T-helper 2 cell treated with Interferon-gamma antibody and Interleukin-4, amounts not matched to agents 5 μg/mL and 100 μg/mL, for 36 hours (primary cell): ENCODE measurements around the gene MAPKAPK5.
A peak's percentile ranks its signal among the peaks of the same experiment; 100 is the strongest.

ENCODE experiments used
- DNase-seq: peaks from one replicate; pipeline ENCODE4 v3.0.0; 2021; ENCODE audit warnings: low spot score
- H3K27ac Mint-ChIP-seq: one replicate; pipeline ENCODE4 v1.8.0; 2021; ENCODE audit warnings: mild to moderate bottlenecking, mixed read lengths
- H3K27me3 Mint-ChIP-seq: one replicate; pipeline ENCODE4 v1.8.0; 2021; ENCODE audit warnings: low read depth, mixed read lengths
- H3K36me3 Mint-ChIP-seq: one replicate; pipeline ENCODE4 v1.8.0; 2021; ENCODE audit warnings: low read depth, mixed read lengths
- H3K4me1 Mint-ChIP-seq: one replicate; pipeline ENCODE4 v1.8.0; 2021; ENCODE audit warnings: low read depth, mixed read lengths
- H3K4me3 Mint-ChIP-seq: one replicate; pipeline ENCODE4 v1.8.0; 2022; ENCODE audit warnings: mild to moderate bottlenecking, moderate library complexity, mixed read lengths
- H3K9me3 Mint-ChIP-seq: one replicate; pipeline ENCODE4 v1.8.0; 2021; ENCODE audit warnings: mixed read lengths

MAPKAPK5 gene

DNA sequence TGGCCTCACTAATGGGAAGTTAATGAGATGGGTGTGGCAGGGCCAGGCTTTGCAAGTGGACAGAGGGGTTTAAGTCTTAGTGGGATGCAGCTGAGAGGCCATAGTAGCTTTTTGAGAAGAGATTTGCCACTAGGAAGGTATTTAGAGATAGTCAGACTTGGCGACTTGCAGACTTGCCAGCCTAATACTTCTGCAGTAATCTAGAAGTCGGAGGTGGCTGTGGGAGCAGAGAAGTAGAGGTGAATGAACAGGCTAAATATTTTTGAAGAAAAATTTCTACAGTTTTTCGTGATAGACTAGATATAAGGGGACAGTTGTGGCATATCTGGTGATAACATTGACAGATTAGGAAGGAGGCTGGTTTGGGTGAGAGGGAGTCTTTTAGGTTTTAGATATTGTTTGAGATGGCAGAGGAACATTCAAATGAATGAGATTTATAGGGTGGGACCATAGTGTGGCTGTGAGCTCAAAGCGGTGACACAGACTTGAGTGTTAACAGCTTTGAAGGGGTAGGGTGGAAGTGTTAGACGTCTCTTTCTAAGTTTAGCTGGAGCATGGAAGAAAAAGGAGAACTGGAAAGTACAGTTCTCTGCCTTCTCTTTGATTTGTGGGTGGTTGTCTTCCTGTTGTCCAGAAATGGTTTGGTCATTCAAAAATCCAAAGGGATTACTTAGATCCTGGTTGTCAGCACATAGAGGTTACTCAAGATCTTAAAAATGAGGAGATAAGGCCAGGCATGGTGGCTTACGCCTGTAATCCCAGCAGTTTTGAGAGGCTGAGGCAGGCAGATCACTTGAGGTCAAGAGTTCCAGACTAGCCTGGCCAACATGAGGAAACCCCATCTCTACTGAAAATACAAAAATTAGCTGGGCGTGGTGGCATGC lies 44.9 kb downstream of the MAPKAPK5 start:
- H3K27ac Mint-ChIP-seq = peak overlapping the region; percentile 8
- H3K4me1 Mint-ChIP-seq = no peaks in the 10 kb centered on the region
- DNase-seq = no peak
- H3K4me3 Mint-ChIP-seq = no peak overlapping the region
- no peaks in the 10 kb centered on the region for H3K9me3 Mint-ChIP-seq
- peaks cover 66% of the 10 kb centered on the region for H3K36me3 Mint-ChIP-seq
- no peaks in the 10 kb centered on the region for H3K27me3 Mint-ChIP-seq

DNA sequence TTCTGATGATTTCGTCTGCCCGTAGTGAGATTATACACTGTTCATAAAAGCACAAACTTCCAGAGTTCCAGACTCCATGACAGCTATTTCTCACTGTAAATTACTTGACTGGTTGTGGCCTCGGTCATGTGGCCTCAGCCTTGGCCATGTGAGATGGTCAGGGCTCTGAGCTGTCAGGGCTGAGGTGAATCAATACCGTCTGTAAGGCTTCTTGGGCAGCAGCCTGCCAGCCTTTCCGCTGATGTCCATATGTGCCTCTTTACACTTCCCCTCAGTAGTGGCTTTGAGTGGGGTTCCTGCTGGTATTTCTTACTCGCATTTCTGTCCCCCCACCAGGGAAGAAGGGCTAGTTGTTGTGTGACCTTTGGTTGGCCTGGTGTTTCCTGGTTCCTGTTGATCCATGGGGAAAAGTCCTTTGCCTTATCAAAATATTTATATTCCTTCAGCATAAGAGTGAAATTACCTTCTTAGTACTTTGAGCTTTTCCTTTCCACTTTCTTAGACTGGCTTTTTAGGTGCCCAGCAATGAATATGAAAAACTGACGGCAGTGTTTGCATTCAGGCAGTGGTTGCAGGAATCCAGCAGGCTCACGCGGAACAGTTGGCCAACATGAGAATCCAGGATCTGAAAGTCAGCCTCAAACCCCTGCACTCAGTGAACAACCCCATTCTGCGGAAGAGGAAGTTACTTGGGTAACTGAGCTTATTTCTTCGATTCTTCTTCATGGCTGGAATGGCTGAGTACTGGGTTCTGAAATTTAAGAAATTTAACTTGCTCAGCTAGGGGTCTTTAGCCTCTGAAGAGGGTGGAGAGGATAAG lies 46.1 kb downstream of the MAPKAPK5 start:
- Mint-ChIP-seq H3K9me3 (no peaks in the 10 kb centered on the region), H3K27me3 (no peaks in the 10 kb centered on the region), H3K4me1 (no peaks in the 10 kb centered on the region), H3K27ac (no peak overlapping the region), H3K36me3 (peaks cover 69% of the 10 kb centered on the region), H3K4me3 (no peak overlapping the region)
- no peak for DNase-seq

DNA sequence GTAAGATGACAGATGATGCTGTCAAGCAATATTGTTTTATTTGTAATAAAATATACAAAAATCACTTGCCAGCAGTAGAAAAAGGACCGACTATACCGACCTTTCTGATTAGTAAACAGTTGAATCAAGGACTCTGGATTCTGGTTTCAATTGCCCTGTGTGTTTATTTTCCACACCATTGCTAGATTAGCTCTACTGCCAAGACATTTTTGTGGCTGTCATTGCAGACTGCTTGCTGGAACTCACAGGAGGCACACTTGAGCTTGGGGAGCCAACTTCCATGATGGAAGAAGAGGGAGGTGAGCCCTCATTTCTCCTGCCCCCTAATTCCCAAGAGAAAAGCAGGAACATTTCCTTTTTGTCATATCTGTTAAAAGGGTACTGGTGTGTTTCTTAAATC lies 51.3 kb downstream of the MAPKAPK5 start:
- Mint-ChIP-seq H3K4me1 (no peaks in the 10 kb centered on the region), H3K9me3 (no peaks in the 10 kb centered on the region), H3K4me3 (no peak overlapping the region), H3K27ac (no peak overlapping the region), H3K27me3 (no peaks in the 10 kb centered on the region), H3K36me3 (peaks cover 46% of the 10 kb centered on the region)
- no peak for DNase-seq

DNA sequence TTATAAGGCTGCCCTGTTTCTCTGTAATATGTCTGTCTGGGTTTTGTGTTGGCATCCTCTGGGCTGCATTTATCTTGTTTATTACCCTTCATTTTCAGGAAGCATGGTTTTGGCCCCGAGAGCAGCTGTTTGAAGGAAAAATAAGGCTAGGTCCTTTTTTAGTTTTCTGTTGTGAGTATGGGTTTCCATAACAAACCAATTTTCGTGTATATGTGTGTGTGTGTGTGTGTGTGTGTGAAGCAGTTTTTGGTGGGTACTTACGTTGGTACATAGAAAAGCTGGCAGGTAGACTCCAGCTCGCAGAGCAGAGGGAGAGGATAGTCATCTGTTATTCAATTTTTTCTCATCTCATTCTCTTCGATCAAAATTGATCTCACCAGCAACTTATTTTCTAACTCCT lies 52.5 kb downstream of the MAPKAPK5 start:
- Mint-ChIP-seq H3K27ac (no peak overlapping the region), H3K36me3 (peaks cover 41% of the 10 kb centered on the region), H3K4me3 (no peak overlapping the region), H3K4me1 (no peaks in the 10 kb centered on the region), H3K9me3 (no peaks in the 10 kb centered on the region), H3K27me3 (no peaks in the 10 kb centered on the region)
- DNase-seq = no peak

DNA sequence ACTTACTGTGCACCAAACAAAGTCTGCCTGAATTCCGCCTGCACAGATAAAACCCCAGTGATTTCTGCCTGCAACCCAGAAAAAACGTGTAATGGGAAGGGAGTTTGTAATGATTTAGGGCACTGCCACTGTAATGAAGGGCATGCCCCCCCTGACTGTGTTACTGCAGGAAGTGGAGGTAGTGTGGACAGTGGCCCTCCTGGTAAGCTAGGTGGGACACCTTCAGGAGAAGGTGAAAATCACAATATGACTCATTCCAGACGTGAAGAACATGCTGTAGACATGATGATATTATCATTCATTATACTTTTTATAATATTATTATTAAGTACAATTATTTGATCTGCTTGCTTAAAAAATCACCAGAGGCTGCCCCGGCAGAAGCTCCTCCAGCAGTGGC lies 59.2 kb downstream of the MAPKAPK5 start:
- H3K36me3 Mint-ChIP-seq = peaks cover 33% of the 10 kb centered on the region
- H3K4me3 Mint-ChIP-seq = no peak overlapping the region
- H3K4me1 Mint-ChIP-seq = no peaks in the 10 kb centered on the region
- no peak overlapping the region for H3K27ac Mint-ChIP-seq
- peaks cover 4% of the 10 kb centered on the region for H3K9me3 Mint-ChIP-seq
- no peaks in the 10 kb centered on the region for H3K27me3 Mint-ChIP-seq
- no peak for DNase-seq

DNA sequence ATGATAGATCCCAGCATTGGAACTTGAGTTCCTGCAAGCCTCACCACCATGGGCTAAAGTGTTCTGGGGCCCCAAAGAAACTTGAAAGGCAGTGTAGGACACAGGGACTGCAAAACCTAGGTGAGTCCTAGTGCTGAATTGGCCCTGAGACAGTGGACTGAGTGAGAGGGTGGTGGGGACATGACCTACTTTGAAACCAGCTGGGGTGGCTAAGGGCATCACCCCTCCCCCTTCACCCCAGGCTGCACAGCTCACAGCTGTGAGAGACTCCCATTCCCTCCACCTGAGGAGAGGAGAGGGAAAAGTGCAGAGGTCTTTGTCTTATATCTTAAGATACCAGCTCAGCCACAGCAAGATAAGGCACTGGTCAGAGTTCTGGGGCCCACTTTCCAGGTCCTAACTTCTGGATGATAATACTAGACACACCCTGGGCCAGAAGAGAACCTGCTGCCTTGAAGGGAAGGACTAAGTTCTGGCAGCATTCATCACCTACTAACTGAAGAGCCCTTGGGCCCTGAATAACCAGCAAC lies 62.5 kb downstream of the MAPKAPK5 start:
- no peak overlapping the region for H3K27ac Mint-ChIP-seq
- no peaks in the 10 kb centered on the region for H3K27me3 Mint-ChIP-seq
- H3K9me3 Mint-ChIP-seq = peaks cover 25% of the 10 kb centered on the region
- DNase-seq = no peak
- no peak overlapping the region for H3K4me3 Mint-ChIP-seq
- no peaks in the 10 kb centered on the region for H3K4me1 Mint-ChIP-seq
- peaks cover 46% of the 10 kb centered on the region for H3K36me3 Mint-ChIP-seq

DNA sequence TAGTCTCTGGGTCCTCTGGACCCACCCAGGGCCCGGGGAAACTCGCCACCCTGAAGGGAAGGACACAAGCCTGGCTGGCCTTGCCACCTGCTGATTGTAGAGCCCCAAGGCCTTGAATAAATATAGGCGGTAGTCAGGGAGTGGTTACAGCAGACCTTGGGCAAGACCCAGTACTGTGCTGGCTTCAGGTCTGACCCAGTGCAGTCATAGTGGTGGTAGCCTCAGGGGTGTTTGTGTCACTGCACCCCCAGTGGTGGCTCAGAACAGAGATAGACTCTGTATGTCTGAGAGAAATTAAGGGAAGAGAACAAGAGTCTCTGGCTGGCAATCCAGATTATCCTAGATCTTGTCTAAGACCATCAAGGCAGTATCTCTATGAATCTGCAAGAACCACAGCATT lies 63.5 kb downstream of the MAPKAPK5 start:
- Mint-ChIP-seq H3K4me3 (no peak overlapping the region), H3K36me3 (peaks cover 41% of the 10 kb centered on the region), H3K27me3 (no peaks in the 10 kb centered on the region), H3K9me3 (peaks cover 25% of the 10 kb centered on the region), H3K27ac (no peak overlapping the region), H3K4me1 (no peaks in the 10 kb centered on the region)
- DNase-seq = no peak

DNA sequence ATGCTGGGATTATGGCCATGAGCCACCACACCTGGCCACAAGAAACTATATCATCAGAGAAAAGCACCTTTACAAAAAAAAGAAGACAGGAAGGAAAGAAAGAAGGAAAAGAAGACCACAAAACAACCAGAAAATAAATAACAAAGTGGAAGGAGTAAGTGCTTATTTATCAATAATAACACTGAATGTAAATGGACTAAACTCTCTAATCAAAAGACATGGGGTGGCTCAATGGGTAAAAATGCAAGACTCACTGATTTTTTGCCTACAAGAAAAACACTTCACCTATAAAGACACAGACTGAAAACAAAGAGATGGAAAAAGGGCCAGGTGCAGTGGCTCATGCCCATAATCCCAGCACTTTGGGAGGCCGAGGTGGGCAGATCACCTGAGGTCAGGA lies 65.7 kb downstream of the MAPKAPK5 start:
- peaks cover 38% of the 10 kb centered on the region for H3K36me3 Mint-ChIP-seq

DNA sequence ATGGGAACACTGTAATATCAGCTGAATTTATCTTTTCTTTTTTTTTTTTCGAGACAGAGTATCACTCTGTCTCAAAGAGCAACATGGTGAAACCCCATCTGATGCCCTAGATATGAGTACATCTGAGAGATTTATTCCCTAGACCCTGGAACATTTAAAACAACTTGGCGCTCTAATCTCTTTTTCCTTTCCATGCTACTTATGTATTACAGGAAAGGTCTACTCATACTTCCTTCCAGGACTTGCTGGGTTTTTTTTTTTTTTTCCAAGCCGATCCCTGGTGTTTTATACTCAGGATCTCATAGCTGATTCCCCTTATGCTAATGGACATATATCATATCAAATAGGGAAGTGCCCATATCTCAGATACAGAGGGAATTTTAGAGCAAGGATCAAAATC lies 83.1 kb downstream of the MAPKAPK5 start:
- H3K4me3 Mint-ChIP-seq = no peak overlapping the region
- no peaks in the 10 kb centered on the region for H3K9me3 Mint-ChIP-seq
- no peaks in the 10 kb centered on the region for H3K27me3 Mint-ChIP-seq
- H3K4me1 Mint-ChIP-seq = no peaks in the 10 kb centered on the region
- no peak overlapping the region for H3K27ac Mint-ChIP-seq
- no peaks in the 10 kb centered on the region for H3K36me3 Mint-ChIP-seq
- no peak for DNase-seq

More for the DNA sequence above, 65.7 kb downstream of the MAPKAPK5 start:
- Mint-ChIP-seq H3K4me3 (no peak overlapping the region), H3K4me1 (no peaks in the 10 kb centered on the region), H3K27ac (no peak overlapping the region), H3K27me3 (no peaks in the 10 kb centered on the region), H3K9me3 (peaks cover 25% of the 10 kb centered on the region)
- DNase-seq = no peak

DNA sequence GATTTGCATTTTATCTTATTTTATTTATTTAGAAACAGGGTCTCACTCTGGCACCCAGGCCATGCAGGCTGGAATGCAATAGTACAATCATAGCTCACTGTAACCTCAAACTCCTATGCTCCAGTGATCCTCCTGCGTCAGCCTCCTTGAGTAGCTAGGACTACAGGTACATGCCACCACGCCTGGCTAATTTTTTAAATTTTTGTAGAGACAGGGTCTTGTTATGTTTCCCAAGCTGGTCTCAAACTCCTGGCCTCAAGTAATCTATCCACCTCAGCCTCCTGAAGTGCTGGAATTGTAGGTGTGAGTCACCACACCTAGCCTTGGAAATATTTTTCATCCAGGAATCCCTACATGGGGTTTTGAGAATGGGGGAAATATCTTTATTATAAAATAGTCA lies 84.6 kb downstream of the MAPKAPK5 start:
- Mint-ChIP-seq H3K27me3 (no peaks in the 10 kb centered on the region), H3K4me3 (no peak overlapping the region), H3K36me3 (no peaks in the 10 kb centered on the region), H3K9me3 (no peaks in the 10 kb centered on the region), H3K4me1 (no peaks in the 10 kb centered on the region), H3K27ac (no peak overlapping the region)
- DNase-seq = no peak

DNA sequence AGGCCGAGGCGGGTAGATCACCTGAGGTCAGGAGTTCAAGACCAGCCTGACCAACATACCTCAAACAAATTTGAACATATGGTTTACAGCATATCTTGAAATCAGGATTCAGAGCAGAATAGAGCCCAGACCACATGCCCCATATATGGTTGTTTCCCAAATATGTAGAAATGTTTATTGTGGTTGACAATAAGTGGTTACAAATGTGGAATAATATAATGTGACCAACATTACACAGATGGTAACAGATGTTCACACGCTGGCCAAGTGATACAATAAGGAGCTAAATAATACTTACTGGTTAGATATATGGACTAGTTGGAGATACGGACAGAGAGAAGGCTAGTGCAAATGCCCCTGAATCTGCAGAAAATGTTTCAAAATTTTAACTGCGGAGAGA lies 85.3 kb downstream of the MAPKAPK5 start:
- DNase-seq = no peak
- H3K36me3 Mint-ChIP-seq = no peaks in the 10 kb centered on the region
- no peaks in the 10 kb centered on the region for H3K4me1 Mint-ChIP-seq
- no peaks in the 10 kb centered on the region for H3K27me3 Mint-ChIP-seq
- H3K4me3 Mint-ChIP-seq = no peak overlapping the region
- H3K27ac Mint-ChIP-seq = no peak overlapping the region
- no peaks in the 10 kb centered on the region for H3K9me3 Mint-ChIP-seq

DNA sequence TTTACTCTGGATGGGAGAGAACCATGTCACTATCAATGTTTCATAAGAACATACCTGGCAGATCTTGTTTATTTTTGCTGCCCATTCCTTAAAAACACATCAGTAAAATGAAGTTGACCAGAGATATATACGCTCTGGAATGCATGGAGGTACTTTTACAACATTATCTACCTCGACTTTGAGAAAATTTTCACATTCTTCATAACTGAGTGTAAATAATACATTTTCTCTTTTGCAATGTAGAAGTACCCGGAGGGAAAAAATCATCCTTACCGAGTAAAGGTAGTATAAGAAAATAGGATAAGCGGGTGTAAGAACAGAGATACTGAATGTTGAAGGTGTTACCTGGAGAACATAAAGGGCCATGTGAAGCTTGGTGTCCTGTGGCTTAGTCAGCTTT lies 90.2 kb downstream of the MAPKAPK5 start:
- no peaks in the 10 kb centered on the region for H3K4me1 Mint-ChIP-seq
- H3K27me3 Mint-ChIP-seq = no peaks in the 10 kb centered on the region
- H3K36me3 Mint-ChIP-seq = no peaks in the 10 kb centered on the region
- H3K4me3 Mint-ChIP-seq = no peak overlapping the region
- no peak for DNase-seq
- H3K9me3 Mint-ChIP-seq = no peaks in the 10 kb centered on the region
- H3K27ac Mint-ChIP-seq = no peak overlapping the region

DNA sequence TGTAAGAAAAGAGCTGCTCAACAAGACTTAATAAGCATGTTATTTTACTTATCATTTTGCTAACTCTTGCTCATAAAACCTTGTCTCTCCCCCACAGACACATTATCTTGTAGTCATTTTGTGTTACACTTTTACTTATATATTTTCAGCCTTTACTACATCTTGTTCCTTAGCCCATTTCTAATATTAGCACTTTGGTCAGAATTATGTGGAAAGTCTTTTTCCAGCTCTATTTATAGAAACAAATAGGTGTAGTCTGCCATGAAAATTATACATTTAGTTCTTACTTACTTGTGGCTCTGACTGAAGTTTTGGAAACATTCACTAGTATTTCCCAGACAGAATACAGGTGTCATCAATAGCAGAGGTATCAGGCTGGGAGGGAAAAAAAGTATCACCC lies 94.8 kb downstream of the MAPKAPK5 start:
- Mint-ChIP-seq H3K27me3 (no peaks in the 10 kb centered on the region), H3K9me3 (no peaks in the 10 kb centered on the region), H3K27ac (no peak overlapping the region), H3K36me3 (no peaks in the 10 kb centered on the region), H3K4me1 (peaks cover 4% of the 10 kb centered on the region), H3K4me3 (no peak overlapping the region)
- no peak for DNase-seq

DNA sequence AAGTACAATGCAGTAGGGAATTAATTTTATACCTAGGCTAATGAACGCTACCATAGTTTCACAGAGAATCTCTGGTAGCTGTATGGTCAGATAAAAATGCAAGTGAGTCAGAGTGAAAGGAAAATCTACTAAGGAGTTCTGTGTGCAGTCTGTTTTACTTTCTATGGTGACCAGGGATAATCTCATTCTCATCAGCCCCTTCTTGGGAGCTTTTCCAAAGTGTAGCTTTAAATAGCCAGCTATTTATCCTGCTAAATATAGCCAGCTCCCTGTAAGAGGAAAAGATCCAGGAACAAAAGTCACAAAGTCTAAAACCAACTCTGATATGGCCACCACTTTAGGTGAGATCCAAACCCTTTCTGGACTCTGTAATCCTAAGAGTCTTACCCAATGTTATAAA lies 95.4 kb downstream of the MAPKAPK5 start:
- no peaks in the 10 kb centered on the region for H3K36me3 Mint-ChIP-seq
- no peak overlapping the region for H3K4me3 Mint-ChIP-seq
- no peak overlapping the region for H3K27ac Mint-ChIP-seq
- DNase-seq = no peak
- peaks cover 4% of the 10 kb centered on the region for H3K4me1 Mint-ChIP-seq
- no peaks in the 10 kb centered on the region for H3K9me3 Mint-ChIP-seq
- no peaks in the 10 kb centered on the region for H3K27me3 Mint-ChIP-seq
